Glutamatergic neuron (in vitro differentiated cells): ENCODE data around the gene PHF12. TPM values are rescaled to one million over a fixed set of nuclear protein-coding genes. Genes with fewer than 3 reads are reported as not detected.

Source experiments
- DNase-seq: peaks from one replicate; pipeline ENCODE4 v3.0.0; 2022
- H3K27ac Mint-ChIP-seq: one replicate; pipeline ENCODE4 v1.8.0; 2020; ENCODE audit warnings: mild to moderate bottlenecking, mixed read lengths, inconsistent platforms; ENCODE audit not compliant: unreplicated experiment
- H3K27me3 Mint-ChIP-seq: one replicate; pipeline ENCODE4 v1.8.0; 2020; ENCODE audit warnings: mild to moderate bottlenecking, moderate library complexity, mixed read lengths, inconsistent platforms; ENCODE audit not compliant: unreplicated experiment
- H3K36me3 Mint-ChIP-seq: one replicate; pipeline ENCODE4 v1.8.0; 2020; ENCODE audit warnings: mild to moderate bottlenecking, mixed read lengths, inconsistent platforms; ENCODE audit not compliant: unreplicated experiment
- H3K4me1 Mint-ChIP-seq: one replicate; pipeline ENCODE4 v1.8.0; 2020; ENCODE audit warnings: mild to moderate bottlenecking, low read depth, mixed read lengths, inconsistent platforms; ENCODE audit not compliant: unreplicated experiment
- H3K4me3 Mint-ChIP-seq: one replicate; pipeline ENCODE4 v1.8.0; 2020; ENCODE audit warnings: mild to moderate bottlenecking, mixed read lengths, inconsistent platforms; ENCODE audit not compliant: unreplicated experiment
- H3K9me3 Mint-ChIP-seq: one replicate; pipeline ENCODE4 v1.8.0; 2020; ENCODE audit warnings: mild to moderate bottlenecking, moderate library complexity, mixed read lengths, inconsistent platforms; ENCODE audit not compliant: unreplicated experiment
- total RNA-seq: library from RNA; stranded (reverse); fragmentation: NEBNext Ultra II Directional; extraction: Animal tissue kit (Norgen Biotek cat#: 25700); gene quantifications from one replicate; pipeline ENCODE4 v1.2.1, GENCODE V29; 2021; ENCODE audit not compliant: unreplicated experiment
- TF ChIP-seq, protein P1 (sequence below): fragments of 200-600 bp; sonication (generic); IDR thresholded peaks from one replicate; pipeline ENCODE4 v1.5.0; 2021; ENCODE audit not compliant: partially characterized antibody, unreplicated experiment

PHF12 gene
- total RNA-seq, 1 donor from 2014 or later, result 59.8 TPM

- DNase-seq, result peak; percentile 97
- Mint-ChIP-seq H3K4me3 (peak within 1 kb of the TSS; percentile 88), H3K4me1 (peaks cover 9% of the 10 kb centered on the region), H3K27ac (peak within 1 kb of the TSS; percentile 67), H3K36me3 (no peaks in the 10 kb centered on the region), H3K9me3 (peaks cover 18% of the 10 kb centered on the region), H3K27me3 (peaks cover 13% of the 10 kb centered on the region)
- TF ChIP-seq, protein P1, sequence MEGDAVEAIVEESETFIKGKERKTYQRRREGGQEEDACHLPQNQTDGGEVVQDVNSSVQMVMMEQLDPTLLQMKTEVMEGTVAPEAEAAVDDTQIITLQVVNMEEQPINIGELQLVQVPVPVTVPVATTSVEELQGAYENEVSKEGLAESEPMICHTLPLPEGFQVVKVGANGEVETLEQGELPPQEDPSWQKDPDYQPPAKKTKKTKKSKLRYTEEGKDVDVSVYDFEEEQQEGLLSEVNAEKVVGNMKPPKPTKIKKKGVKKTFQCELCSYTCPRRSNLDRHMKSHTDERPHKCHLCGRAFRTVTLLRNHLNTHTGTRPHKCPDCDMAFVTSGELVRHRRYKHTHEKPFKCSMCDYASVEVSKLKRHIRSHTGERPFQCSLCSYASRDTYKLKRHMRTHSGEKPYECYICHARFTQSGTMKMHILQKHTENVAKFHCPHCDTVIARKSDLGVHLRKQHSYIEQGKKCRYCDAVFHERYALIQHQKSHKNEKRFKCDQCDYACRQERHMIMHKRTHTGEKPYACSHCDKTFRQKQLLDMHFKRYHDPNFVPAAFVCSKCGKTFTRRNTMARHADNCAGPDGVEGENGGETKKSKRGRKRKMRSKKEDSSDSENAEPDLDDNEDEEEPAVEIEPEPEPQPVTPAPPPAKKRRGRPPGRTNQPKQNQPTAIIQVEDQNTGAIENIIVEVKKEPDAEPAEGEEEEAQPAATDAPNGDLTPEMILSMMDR, result peak; percentile 99
Measured at GRCh38 chr17:28902819-28903545, 48.3 kb downstream of the PHF12 start, which contains the start of gene DHRS13. Gene DHRS13 (minus strand): TSS chr17:28903079. CDS start chr17:28902944, 135 bp downstream.

DNA sequence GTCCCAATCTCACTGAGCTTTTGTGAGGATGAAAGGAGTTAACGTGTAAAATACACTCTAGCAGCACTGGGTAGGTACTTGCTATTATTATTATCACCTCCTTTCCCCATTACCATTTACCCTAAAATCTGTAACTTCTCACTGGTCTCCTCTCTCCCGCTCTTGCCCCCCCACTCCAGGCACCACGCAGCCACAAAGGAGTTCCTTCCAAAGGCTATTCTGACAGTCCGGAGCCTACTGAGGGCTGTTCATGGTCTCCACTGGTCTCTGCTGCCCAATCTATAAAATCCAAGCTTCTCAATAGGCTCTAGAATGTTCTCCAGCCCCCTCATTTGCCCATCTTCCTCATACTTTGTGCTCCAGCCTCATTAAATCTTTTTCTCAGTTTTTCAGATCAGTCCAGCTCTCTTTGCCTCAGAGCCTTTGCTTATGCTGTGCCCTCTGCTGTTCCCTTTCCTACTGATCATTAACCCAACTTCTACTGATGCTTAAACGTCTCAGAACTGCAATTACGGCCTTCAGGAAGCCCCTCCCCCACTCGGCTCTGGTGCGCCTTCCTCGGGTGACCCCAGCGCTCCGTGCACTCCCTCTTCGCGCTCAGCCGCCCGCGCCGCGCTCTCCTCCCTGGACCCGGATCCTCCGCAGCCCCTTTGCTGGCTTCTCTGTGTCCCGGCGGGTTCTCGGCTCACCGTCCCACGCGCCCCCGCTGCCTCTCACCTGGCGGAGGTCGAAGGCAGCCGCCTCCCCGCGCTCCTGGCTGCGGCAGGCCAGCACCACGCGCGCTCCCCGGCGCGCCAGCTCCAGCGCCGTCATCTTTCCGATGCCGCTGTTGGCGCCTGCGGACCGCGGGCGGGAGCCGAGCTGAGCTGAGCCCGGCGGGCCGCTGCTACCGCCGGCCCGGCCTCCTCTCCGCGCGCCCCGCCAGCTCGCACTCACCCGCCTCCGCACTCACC, 49.2 kb downstream of the PHF12 start:
- TF ChIP-seq, protein P1, result no peak
- DNase-seq, result peak; percentile 77
- Mint-ChIP-seq H3K27ac (peak overlapping the region; percentile 67), H3K27me3 (peaks cover 13% of the 10 kb centered on the region), H3K36me3 (no peaks in the 10 kb centered on the region), H3K9me3 (peaks cover 18% of the 10 kb centered on the region), H3K4me1 (peaks cover 12% of the 10 kb centered on the region), H3K4me3 (peak overlapping the region; percentile 88)

DNA sequence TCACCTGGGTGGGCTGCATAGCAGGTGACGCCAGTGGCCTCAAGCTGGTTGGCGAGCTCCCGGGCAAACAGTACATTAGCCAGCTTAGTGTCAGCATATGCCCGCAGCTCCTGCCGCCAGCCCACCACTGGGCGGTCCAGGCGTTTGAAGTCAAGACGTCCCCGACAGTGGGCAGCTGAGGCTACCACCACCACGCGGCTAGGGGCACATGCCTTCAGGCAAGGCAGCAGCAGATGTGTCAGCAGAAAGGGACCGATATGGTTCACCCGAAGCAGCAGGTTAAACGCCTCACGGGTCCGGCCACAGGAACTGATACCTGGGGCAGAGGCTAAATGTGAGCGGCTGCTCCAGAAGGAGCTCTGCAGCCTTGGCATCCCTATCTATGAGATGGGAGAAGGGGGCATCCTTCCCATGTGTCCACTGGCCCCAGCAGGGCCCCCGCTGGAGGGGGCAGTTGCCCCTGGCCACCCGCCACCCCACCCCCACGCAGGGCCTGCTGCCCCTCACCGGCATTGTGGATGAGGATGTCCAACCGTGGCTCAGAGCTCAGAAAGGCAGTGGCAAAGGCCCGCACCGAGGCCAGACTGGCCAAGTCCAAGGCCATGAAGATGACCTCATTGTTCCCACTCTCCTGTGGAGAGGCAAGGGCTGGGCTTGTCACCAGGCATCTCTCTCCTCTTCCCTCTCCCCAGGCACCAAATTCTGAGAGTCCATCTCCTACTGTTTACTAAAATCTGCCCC, 50.2 kb downstream of the PHF12 start:
- H3K4me1 Mint-ChIP-seq, result peaks cover 12% of the 10 kb centered on the region
- TF ChIP-seq, protein P1, result no peak
- H3K4me3 Mint-ChIP-seq, result peak overlapping the region; percentile 88
- peaks cover 20% of the 10 kb centered on the region for H3K9me3 Mint-ChIP-seq
- H3K36me3 Mint-ChIP-seq, result no peaks in the 10 kb centered on the region
- no peak for DNase-seq
- H3K27me3 Mint-ChIP-seq, result peaks cover 12% of the 10 kb centered on the region
- H3K27ac Mint-ChIP-seq, result peak overlapping the region; percentile 67

GRCh38 chr17:28899212-28899815, 52.0 kb downstream of the PHF12 start:
- Mint-ChIP-seq H3K9me3 (peaks cover 19% of the 10 kb centered on the region), H3K27ac (peak overlapping the region; percentile 15), H3K4me3 (no peak overlapping the region), H3K4me1 (peaks cover 16% of the 10 kb centered on the region), H3K36me3 (no peaks in the 10 kb centered on the region), H3K27me3 (peaks cover 9% of the 10 kb centered on the region)
- no peak for DNase-seq
- TF ChIP-seq, protein P1, result no peak
